ENCODE results near the gene LRBA.

LRBA gene

GRCh38 chr4:150314031-150314430 lies 701.1 kb downstream of the LRBA start:
- DNase-seq (ENCODE audit: low spot score) = no peak
- in situ Hi-C loops (cut with MboI; ENCODE audit: low pct_unique_long_range_greater_than_20kb, low sequenced_read_pairs, unreplicated experiment) = no loop called here
- TF ChIP-seq CTCF (IDR thresholded peaks at IDR 0.05; ENCODE audit: extremely low read depth, insufficient read depth, missing control alignments) = no peak

GRCh38 chr4:150310159-150310895 lies 704.8 kb downstream of the LRBA start:
- DNase-seq (ENCODE audit: low spot score) = no peak
- TF ChIP-seq CTCF (IDR thresholded peaks at IDR 0.05; ENCODE audit: extremely low read depth, insufficient read depth, missing control alignments) = no peak
- in situ Hi-C loops (cut with MboI; ENCODE audit: low pct_unique_long_range_greater_than_20kb, low sequenced_read_pairs, unreplicated experiment) = no loop called here

GRCh38 chr4:150308824-150309472 lies 706.1 kb downstream of the LRBA start:
- in situ Hi-C loops (cut with MboI; ENCODE audit: low pct_unique_long_range_greater_than_20kb, low sequenced_read_pairs, unreplicated experiment) = no loop called here
- no peak for TF ChIP-seq CTCF (IDR thresholded peaks at IDR 0.05; ENCODE audit: extremely low read depth, insufficient read depth, missing control alignments)
- no peak for DNase-seq (ENCODE audit: low spot score)

GRCh38 chr4:150306719-150307118 lies 708.4 kb downstream of the LRBA start:
- DNase-seq (ENCODE audit: low spot score) = no peak
- no peak for TF ChIP-seq CTCF (IDR thresholded peaks at IDR 0.05; ENCODE audit: extremely low read depth, insufficient read depth, missing control alignments)
- in situ Hi-C loops (cut with MboI; ENCODE audit: low pct_unique_long_range_greater_than_20kb, low sequenced_read_pairs, unreplicated experiment) = no loop called here

- TF ChIP-seq CTCF (IDR thresholded peaks at IDR 0.05; ENCODE audit: extremely low read depth, insufficient read depth, missing control alignments) = no peak
- in situ Hi-C loops (cut with MboI; ENCODE audit: low pct_unique_long_range_greater_than_20kb, low sequenced_read_pairs, unreplicated experiment) = no loop called here
- DNase-seq (ENCODE audit: low spot score) = no peak
These were observed 709.1 kb downstream of the LRBA start for GRCh38 chr4:150305995-150306394.

- in situ Hi-C loops (cut with MboI; ENCODE audit: low pct_unique_long_range_greater_than_20kb, low sequenced_read_pairs, unreplicated experiment) = no loop called here
These were observed 712.5 kb downstream of the LRBA start for GRCh38 chr4:150302553-150302952.

More at GRCh38 chr4:150302553-150302952, 712.5 kb downstream of the LRBA start:
- TF ChIP-seq CTCF (IDR thresholded peaks at IDR 0.05; ENCODE audit: extremely low read depth, insufficient read depth, missing control alignments) = no peak
- DNase-seq (ENCODE audit: low spot score) = no peak

Data from GM13977 (cell line).